CD8-positive, alpha-beta memory T cell (primary cell): ENCODE measurements around the gene ECHS1. TPM values are rescaled to one million over a fixed set of nuclear protein-coding genes. Genes with fewer than 3 reads are reported as not detected.
"Not testable (repeated sequence)": the region's sequence is repeated elsewhere in the genome, so short reads cannot be mapped to it uniquely, and the experiment has no call there.

Experiments
- CTCF ChIA-PET: fragments of 350-600 bp; sonication (Branson Sonifier 250); formaldehyde crosslinking; loops from one replicate; lab custom pipeline; 2021; ENCODE audit warnings: antibody characterized with exemption; lab: Charles Lee
- POLR2A ChIA-PET: fragments of 350-600 bp; sonication (Branson Sonifier 250); formaldehyde crosslinking; loops from one replicate; lab custom pipeline; 2021; ENCODE audit warnings: antibody characterized with exemption; lab: Charles Lee
- DNase-seq, 5 donors: peaks; one replicate each; pipeline versions ENCODE4 v3.0.0 to v3.0.0-alpha.2; 2020 to 2022; ENCODE audit warnings: mixed read lengths in 1 of 5
- H3K27ac ChIP-seq: one replicate; pipeline ENCODE4 v1.7.0; 2013; ENCODE audit warnings: low read depth, mild to moderate bottlenecking, low read length, moderate library complexity
- H3K27me3 ChIP-seq: 2 replicates; pipeline ENCODE4 v1.7.0; 2013; ENCODE audit warnings: low read length, mild to moderate bottlenecking; ENCODE audit not compliant: insufficient read depth, poor library complexity, severe bottlenecking
- H3K36me3 ChIP-seq: 2 replicates; pipeline ENCODE4 v1.7.0; 2013; ENCODE audit warnings: mild to moderate bottlenecking, low read length, moderate library complexity; ENCODE audit not compliant: insufficient read depth
- H3K4me1 ChIP-seq: 2 replicates; pipeline ENCODE4 v1.7.0; 2013; ENCODE audit warnings: mild to moderate bottlenecking, low read length, moderate library complexity; ENCODE audit not compliant: insufficient read depth
- H3K4me3 ChIP-seq: 2 replicates; pipeline ENCODE4 v1.7.0; 2013; ENCODE audit warnings: mild to moderate bottlenecking, low read length
- H3K9me3 ChIP-seq: 2 replicates; pipeline ENCODE4 v1.7.0; 2013; ENCODE audit warnings: mild to moderate bottlenecking, low read length
- H3K27ac Mint-ChIP-seq, 8 donors: one replicate each; pipeline ENCODE4 v1.8.0; 2020 to 2021; ENCODE audit warnings: mixed read lengths in 8 of 8, mild to moderate bottlenecking in 6 of 8, inconsistent platforms in 3 of 8, moderate library complexity in 3 of 8
- H3K27me3 Mint-ChIP-seq, 2 donors: one replicate each; pipeline ENCODE4 v1.8.0; 2020 to 2021; ENCODE audit warnings: mixed read lengths in 2 of 2, mild to moderate bottlenecking in 1 of 2, moderate library complexity in 1 of 2
- H3K36me3 Mint-ChIP-seq, 3 donors: one replicate each; pipeline ENCODE4 v1.8.0; 2020 to 2021; ENCODE audit warnings: mixed read lengths in 3 of 3, inconsistent platforms in 1 of 3, mild to moderate bottlenecking in 1 of 3
- H3K4me1 Mint-ChIP-seq, 3 donors: one replicate each; pipeline ENCODE4 v1.8.0; 2020 to 2021; ENCODE audit warnings: mixed read lengths in 3 of 3, inconsistent platforms in 1 of 3, mild to moderate bottlenecking in 1 of 3
- H3K4me3 Mint-ChIP-seq, 7 donors: one replicate each; pipeline ENCODE4 v1.8.0; 2020 to 2021; ENCODE audit warnings: mixed read lengths in 7 of 7, mild to moderate bottlenecking in 6 of 7, moderate library complexity in 4 of 7, inconsistent platforms in 2 of 7
- H3K9me3 Mint-ChIP-seq, 5 donors: one replicate each; pipeline ENCODE4 v1.8.0; 2020 to 2022; ENCODE audit warnings: mixed read lengths in 5 of 5, mild to moderate bottlenecking in 3 of 5, moderate library complexity in 2 of 5, inconsistent platforms in 1 of 5
- polyA plus RNA-seq: library from polyadenylated mRNA; unstranded; fragments of 300-500 nt; fragmentation: Illumina TruSeq; gene quantifications from one replicate; pipeline ENCODE4 v1.2.3, GENCODE V29; 2021
- total RNA-seq, 2 experiments: library from RNA; stranded (reverse); gene quantifications; one replicate each; pipeline ENCODE4 v1.2.3, GENCODE V29; 2021

Gene ECHS1
- total and polyA plus RNA-seq, 3 experiments from 2014 or later = 74.7 to 103 (median 76.3) TPM

- H3K27me3 ChIP-seq = no peaks in the 10 kb centered on the region
- Mint-ChIP-seq H3K27me3 (no peaks in the 10 kb centered on the region), H3K36me3 (peaks cover 0 to 12% (median 0%) of the 10 kb centered on the region in 3 donors), H3K4me1 (peaks cover 4 to 29% (median 8%) of the 10 kb centered on the region in 3 donors), H3K27ac (peak overlapping the region in 4 of 8 donors; percentile 26 to 90 (median 80)), H3K9me3 (no peaks in the 10 kb centered on the region), H3K4me3 (peak overlapping the region; percentile 62 to 89 (median 70))
- POLR2A ChIA-PET = no interaction called here
- peaks cover 6% of the 10 kb centered on the region for H3K4me1 ChIP-seq
- DNase-seq = no peak
- peak overlapping the region; percentile 32 for H3K4me3 ChIP-seq
- CTCF ChIA-PET = interaction anchor here (1.2 kb wide), 1 partner anchor 9 kb away, joined by 3 read pairs; no protein-coding TSS in a partner anchor
- no peak overlapping the region for H3K27ac ChIP-seq
- H3K9me3 ChIP-seq = no peaks in the 10 kb centered on the region
- H3K36me3 ChIP-seq = no peaks in the 10 kb centered on the region
Measured at GRCh38 chr10:133379801-133380666, 6.9 kb upstream of the ECHS1 start.

GRCh38 chr10:133379152-133379800, 6.1 kb upstream of the ECHS1 start, which contains the start of gene PAOX:
Gene PAOX (plus strand): TSS chr10:133379262. CDS start chr10:133379317, 55 bp downstream.
- Mint-ChIP-seq H3K4me1 (peaks cover 5 to 34% (median 8%) of the 10 kb centered on the region in 3 donors), H3K36me3 (peaks cover 0 to 7% (median 0%) of the 10 kb centered on the region in 3 donors), H3K4me3 (peak within 1 kb of the TSS; percentile 86 to 92 (median 87)), H3K9me3 (no peaks in the 10 kb centered on the region), H3K27me3 (peaks cover 0 to 1% of the 10 kb centered on the region in 2 donors), H3K27ac (peak within 1 kb of the TSS in 5 of 8 donors; percentile 22 to 83 (median 64))
- no peaks in the 10 kb centered on the region for H3K9me3 ChIP-seq
- CTCF ChIA-PET = no interaction called here
- no peaks in the 10 kb centered on the region for H3K36me3 ChIP-seq
- peak within 1 kb of the TSS; percentile 59 for H3K27ac ChIP-seq
- DNase-seq = peak; percentile 48 to 72 (median 57)
- no peaks in the 10 kb centered on the region for H3K27me3 ChIP-seq
- POLR2A ChIA-PET = interaction anchor here (1.2 to 2.4 kb wide), 3 partner anchors 11 to 43 kb away, joined by 4 to 10 read pairs (median 10); partner anchors contain the start of gene CALY
- peaks cover 6% of the 10 kb centered on the region for H3K4me1 ChIP-seq
- peak within 1 kb of the TSS; percentile 78 for H3K4me3 ChIP-seq

- Mint-ChIP-seq H3K4me3 (peak overlapping the region; percentile 86 to 92 (median 87)), H3K27me3 (peaks cover 0 to 1% of the 10 kb centered on the region in 2 donors), H3K36me3 (peaks cover 0 to 5% (median 0%) of the 10 kb centered on the region in 3 donors), H3K27ac (peak overlapping the region in 5 of 8 donors; percentile 22 to 83 (median 64)), H3K9me3 (no peaks in the 10 kb centered on the region), H3K4me1 (peaks cover 7 to 37% (median 13%) of the 10 kb centered on the region in 3 donors)
- POLR2A ChIA-PET = interaction anchor here (1.0 to 2.4 kb wide), 5 partner anchors 9 to 42 kb away, joined by 3 to 10 read pairs (median 5); partner anchors contain the start of gene CALY
- H3K9me3 ChIP-seq = no peaks in the 10 kb centered on the region
- peak; percentile 44 to 75 (median 55) for DNase-seq
- H3K4me3 ChIP-seq = peak overlapping the region; percentile 78
- H3K36me3 ChIP-seq = no peaks in the 10 kb centered on the region
- CTCF ChIA-PET = interaction anchor here (0.9 to 1.7 kb wide), 3 partner anchors 12 to 30 kb away, joined by 3 to 4 read pairs (median 3); no protein-coding TSS in a partner anchor
- peak overlapping the region; percentile 59 for H3K27ac ChIP-seq
- peaks cover 6% of the 10 kb centered on the region for H3K4me1 ChIP-seq
- H3K27me3 ChIP-seq = no peaks in the 10 kb centered on the region
Measured at GRCh38 chr10:133378251-133379096, 5.3 kb upstream of the ECHS1 start.

- DNase-seq = no peak
- Mint-ChIP-seq H3K36me3 (peaks cover 0 to 4% (median 0%) of the 10 kb centered on the region in 3 donors), H3K27ac (peak overlapping the region in 3 of 8 donors; percentile 26 to 83 (median 37)), H3K4me1 (peaks cover 9 to 37% (median 13%) of the 10 kb centered on the region in 3 donors), H3K4me3 (peak overlapping the region; percentile 86 to 92 (median 87)), H3K9me3 (no peaks in the 10 kb centered on the region), H3K27me3 (peaks cover 0 to 1% of the 10 kb centered on the region in 2 donors)
- peaks cover 6% of the 10 kb centered on the region for H3K4me1 ChIP-seq
- no peaks in the 10 kb centered on the region for H3K36me3 ChIP-seq
- peak overlapping the region; percentile 78 for H3K4me3 ChIP-seq
- POLR2A ChIA-PET = interaction anchor here (1.0 to 2.4 kb wide), 5 partner anchors 10 to 42 kb away, joined by 3 to 10 read pairs (median 5); partner anchors contain the start of gene CALY
- no peak overlapping the region for H3K27ac ChIP-seq
- CTCF ChIA-PET = interaction anchor here (0.9 to 1.7 kb wide), 3 partner anchors 13 to 31 kb away, joined by 3 to 4 read pairs (median 3); no protein-coding TSS in a partner anchor
- no peaks in the 10 kb centered on the region for H3K9me3 ChIP-seq
- H3K27me3 ChIP-seq = no peaks in the 10 kb centered on the region
Measured at GRCh38 chr10:133377818-133378250, 4.7 kb upstream of the ECHS1 start.

- CTCF ChIA-PET = interaction anchor here (0.9 to 1.7 kb wide), 3 partner anchors 14 to 31 kb away, joined by 3 to 4 read pairs (median 3); no protein-coding TSS in a partner anchor
- Mint-ChIP-seq H3K9me3 (no peaks in the 10 kb centered on the region), H3K27ac (peak overlapping the region in 1 of 8 donors; percentile 43), H3K4me3 (peak overlapping the region; percentile 24 to 89 (median 60)), H3K27me3 (peaks cover 0 to 1% of the 10 kb centered on the region in 2 donors), H3K36me3 (peaks cover 0 to 3% (median 0%) of the 10 kb centered on the region in 3 donors), H3K4me1 (peaks cover 9 to 37% (median 13%) of the 10 kb centered on the region in 3 donors)
- POLR2A ChIA-PET = interaction anchor here (1.0 to 2.4 kb wide), 3 partner anchors 12 to 41 kb away, joined by 3 to 10 read pairs (median 10); partner anchors contain the start of gene CALY
- Histone ChIP-seq H3K36me3 (no peaks in the 10 kb centered on the region), H3K9me3 (no peaks in the 10 kb centered on the region), H3K27ac (no peak overlapping the region), H3K4me1 (peaks cover 8% of the 10 kb centered on the region), H3K4me3 (no peak overlapping the region), H3K27me3 (no peaks in the 10 kb centered on the region)
- no peak for DNase-seq
Measured at GRCh38 chr10:133377025-133377817, 4.1 kb upstream of the ECHS1 start.

GRCh38 chr10:133376183-133376582, 3.0 kb upstream of the ECHS1 start:
- H3K36me3 ChIP-seq, H3K9me3 Mint-ChIP-seq, POLR2A ChIA-PET, H3K36me3 Mint-ChIP-seq, H3K27ac ChIP-seq, DNase-seq, H3K27me3 ChIP-seq, H3K9me3 ChIP-seq, H3K27me3 Mint-ChIP-seq, H3K4me3 ChIP-seq, CTCF ChIA-PET: not testable (repeated sequence)
- Mint-ChIP-seq H3K4me3 (peak overlapping the region in 6 of 7 donors; percentile 33 to 88 (median 66)), H3K27ac (peak overlapping the region in 1 of 8 donors; percentile 43), H3K4me1 (peaks cover 5 to 36% (median 9%) of the 10 kb centered on the region in 3 donors)
- H3K4me1 ChIP-seq = peaks cover 11% of the 10 kb centered on the region
